Stimulated activated CD4-positive, alpha-beta T cell treated with anti-CD3 and anti-CD28 coated beads, Interleukin-12 subunit alpha, Interleukin-12 subunit beta, amount 100 ng/mL, for 24 hours (primary cell): Measurements from ENCODE around the gene MYH10.

Source experiments
- DNase-seq, 2 experiments: peaks; one replicate each; pipeline ENCODE4 v3.0.0-alpha.2; 2020; ENCODE audit warnings: low read depth in 2 of 2

MYH10 gene

DNA sequence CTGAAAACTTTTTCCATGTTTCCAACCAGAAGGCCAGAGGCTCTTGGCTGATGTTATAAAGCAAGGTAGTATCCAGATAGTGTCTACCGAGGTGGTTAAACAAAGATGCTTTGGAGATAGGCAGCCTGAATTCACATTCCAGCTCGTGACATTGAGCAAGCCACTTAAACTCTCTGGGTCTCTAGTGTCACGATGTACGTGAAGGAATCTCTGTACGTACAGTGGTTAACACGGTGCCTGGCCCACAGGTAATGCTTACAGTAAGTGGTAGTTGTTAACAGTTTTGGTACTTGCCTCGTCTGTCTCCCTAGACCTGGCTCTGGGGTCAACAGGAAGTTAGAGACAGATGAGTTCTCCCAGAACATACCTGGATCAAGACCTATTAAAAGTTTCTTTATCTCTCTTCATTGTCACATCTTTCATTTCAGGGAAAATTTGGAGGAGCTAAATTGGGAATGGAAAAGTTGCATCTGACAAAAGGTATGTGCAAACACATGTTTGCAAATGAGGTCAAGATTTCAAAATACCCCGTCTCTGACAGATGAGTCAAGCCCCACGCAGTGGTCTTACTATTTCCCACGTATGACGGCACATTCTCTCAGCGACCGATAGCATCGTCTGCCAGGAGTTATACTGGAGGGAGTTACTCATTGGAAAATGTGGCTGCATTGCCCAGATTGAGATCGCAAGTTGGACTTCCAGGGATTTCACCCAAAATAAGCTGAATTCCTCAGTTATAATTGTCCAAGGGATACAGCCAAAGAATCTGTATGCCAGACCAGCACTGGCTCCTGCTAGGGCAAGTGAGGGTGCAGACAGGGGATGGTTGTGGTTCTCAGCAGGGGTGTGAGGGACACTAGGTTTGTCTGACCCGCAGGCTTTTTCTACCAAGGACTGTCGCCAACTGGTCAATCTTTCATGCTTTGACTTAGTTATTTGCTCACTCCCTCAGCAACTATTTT lies 18.9 kb upstream of the MYH10 start:
- no peak for DNase-seq

DNA sequence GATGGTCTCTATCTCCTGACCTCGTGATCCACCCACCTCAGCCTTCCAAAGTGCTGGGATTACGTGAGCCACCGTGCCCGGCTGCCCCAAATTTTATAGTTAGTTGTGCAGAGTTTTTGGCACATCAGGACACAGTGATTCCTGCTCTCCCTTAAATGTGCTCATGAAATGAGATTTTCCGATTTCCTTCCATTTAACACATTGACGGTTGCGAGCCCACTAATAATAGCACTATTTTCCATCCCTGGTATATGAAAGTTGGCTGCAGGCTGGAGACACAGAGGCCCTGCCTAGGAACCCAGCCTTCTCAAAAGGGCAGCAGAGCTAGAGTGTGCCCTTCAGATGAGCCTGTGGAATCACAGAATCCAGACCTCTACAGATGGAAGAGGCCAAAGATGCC lies 17.4 kb upstream of the MYH10 start:
- DNase-seq: no peak

DNA sequence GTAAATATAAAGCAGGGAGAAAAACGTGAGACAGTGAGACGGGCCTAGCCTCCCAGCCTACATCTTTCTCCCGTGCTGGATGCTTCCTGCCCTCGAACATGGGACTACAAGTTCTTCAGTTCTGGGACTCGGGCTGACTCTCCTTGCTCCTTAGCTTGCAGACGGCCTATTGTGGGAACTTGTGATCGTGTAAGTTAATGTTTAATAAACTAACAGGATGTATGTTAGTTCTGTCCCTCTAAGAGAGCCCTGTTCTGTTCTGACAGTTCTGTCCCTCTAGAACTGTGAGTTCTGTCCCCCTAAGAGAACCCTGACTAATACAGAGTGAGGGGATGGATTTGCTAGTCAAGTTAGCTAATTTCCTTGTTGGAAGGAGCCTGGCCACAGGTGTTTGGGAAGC lies 16.7 kb upstream of the MYH10 start:
- DNase-seq: no peak

DNA sequence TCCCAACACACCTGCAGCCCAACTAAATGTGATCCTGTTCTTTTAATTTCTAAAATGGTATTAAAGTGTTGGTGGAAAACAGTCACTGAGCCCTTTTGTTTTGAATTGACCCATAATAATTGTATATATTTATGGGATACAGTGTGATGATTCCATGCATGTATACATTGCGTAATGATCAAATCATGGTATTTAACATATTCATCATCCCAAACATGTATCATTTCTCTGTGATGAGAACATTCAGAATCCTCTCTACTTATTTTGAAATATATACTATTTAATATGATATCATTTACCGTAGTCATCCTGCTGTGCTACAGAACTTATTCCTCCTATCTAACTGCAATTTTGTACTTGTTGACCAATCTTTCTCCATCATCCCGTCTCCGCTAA lies 14.0 kb upstream of the MYH10 start:
- DNase-seq: no peak

DNA sequence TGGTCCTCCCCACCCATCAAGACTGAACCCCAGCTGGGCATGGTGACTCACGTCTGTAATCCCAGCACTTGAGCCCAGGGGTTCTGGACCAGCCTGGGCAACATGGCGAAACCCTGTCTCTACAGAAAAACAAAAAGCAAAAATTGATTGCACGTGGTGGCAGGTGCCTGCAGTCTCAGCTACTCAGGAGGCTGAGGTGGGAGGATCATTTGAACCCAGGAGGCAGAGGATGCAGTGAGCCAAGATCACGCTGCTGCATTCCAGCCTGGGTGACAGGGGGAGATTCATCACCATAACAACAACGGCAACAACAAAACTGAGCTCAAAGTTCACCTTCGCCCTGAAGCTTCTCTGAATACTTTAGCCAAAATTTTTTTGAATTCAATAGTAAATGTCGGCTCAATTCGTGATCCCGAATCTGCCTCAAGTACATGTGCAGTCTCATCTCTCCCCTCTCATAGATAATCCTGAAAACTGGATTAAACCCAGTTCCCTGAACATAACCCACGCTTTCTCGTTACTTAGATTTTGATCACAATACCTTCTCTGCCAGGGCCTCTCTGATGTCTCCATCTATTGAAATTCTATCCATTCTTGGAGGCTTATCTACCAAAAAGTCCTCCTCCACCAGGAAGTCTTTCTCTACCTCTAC lies 13.5 kb upstream of the MYH10 start:
- no peak for DNase-seq

DNA sequence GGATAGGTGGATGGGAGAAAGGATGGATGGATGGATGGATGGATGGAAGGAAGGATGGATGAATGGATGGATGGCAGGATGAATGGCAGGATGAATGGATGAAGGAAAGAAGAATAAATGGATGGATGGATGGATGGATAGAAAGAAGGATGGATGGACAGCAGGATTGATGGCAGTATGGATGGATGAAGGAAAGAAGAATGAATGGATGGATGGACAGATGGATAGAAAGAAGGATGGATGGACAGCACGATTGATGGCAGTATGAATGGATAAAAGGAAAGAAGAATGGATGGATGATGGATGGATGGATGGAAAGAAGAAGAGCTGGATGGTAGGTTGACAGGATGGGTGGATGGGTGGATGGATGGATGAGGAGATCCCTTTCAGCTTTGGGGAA lies 9.2 kb upstream of the MYH10 start:
- no peak for DNase-seq

DNA sequence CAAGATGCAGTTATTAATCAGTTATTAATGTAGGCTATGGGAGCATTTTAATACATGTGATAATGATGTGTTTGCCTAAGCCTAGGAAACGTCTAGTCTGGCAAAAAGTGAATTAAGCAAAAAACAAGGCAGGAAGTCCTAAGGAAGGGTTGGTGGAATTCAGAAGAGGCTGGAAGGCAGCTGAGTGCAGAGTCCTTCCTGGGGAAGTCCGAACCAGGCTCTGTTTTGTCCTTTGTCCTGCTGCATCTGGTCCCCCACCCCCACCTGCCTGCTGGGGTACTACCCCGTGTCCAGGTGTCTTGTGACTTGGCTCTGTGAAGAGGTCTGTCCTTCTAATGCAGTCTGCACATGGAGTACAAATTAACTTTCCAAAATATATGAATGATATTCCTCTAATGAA lies 1.5 kb upstream of the MYH10 start:
- no peak for DNase-seq

DNA sequence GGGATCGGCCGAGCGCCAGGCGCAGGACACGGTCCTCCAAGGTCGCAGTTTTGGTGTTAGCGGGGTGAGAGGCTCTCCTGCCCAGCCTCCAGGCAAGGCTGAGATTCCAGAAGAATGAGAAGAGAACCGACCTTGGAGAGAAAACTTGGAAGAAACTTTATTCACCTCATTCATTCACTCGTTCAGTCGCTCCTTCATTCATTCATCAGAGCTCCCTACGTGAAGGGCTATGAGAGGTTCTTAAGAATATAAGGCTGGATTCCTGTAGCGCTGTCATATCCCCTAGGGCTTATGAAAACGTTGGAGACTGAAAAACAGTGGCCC lies 991 bp upstream of the MYH10 start:
- DNase-seq: no peak

DNA sequence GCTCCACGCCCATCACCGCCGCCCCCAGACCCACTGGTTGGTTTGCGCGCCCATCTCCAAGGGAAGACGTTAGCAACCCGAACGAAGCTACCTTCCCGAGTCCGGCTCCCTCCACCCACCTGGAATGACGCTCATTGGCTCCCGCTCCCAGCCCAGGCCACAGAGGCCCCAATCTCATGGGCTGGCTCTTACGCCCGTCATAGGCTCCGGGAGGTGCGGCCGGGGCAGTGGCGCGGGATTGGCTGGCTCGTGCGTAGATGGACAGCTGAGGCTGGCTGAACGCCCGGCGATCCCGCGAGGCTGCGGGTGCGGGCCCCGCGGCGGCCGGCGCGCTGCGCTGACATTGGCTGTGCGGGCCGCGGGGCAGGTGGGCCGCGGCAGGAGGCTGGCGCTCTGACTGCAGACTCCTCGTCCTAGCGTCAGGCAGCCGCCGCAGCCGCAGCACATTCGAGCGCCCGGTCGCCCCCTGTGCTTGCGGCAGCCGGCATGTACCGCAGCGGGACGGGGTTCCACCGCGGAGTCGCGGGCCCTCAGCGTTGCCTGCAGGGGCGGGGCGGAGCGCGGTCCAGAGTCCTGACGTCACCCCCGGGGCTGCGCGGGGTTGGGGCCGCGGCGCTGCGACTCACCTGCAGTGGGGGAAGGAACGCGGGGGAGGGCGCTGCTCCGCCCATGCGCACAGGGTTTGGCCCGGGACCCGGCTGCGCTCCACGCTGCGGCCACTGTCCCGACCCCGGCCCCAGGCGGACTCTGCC lies 453 bp upstream of the MYH10 start:
- DNase-seq: peak; percentile 82 to 92

DNA sequence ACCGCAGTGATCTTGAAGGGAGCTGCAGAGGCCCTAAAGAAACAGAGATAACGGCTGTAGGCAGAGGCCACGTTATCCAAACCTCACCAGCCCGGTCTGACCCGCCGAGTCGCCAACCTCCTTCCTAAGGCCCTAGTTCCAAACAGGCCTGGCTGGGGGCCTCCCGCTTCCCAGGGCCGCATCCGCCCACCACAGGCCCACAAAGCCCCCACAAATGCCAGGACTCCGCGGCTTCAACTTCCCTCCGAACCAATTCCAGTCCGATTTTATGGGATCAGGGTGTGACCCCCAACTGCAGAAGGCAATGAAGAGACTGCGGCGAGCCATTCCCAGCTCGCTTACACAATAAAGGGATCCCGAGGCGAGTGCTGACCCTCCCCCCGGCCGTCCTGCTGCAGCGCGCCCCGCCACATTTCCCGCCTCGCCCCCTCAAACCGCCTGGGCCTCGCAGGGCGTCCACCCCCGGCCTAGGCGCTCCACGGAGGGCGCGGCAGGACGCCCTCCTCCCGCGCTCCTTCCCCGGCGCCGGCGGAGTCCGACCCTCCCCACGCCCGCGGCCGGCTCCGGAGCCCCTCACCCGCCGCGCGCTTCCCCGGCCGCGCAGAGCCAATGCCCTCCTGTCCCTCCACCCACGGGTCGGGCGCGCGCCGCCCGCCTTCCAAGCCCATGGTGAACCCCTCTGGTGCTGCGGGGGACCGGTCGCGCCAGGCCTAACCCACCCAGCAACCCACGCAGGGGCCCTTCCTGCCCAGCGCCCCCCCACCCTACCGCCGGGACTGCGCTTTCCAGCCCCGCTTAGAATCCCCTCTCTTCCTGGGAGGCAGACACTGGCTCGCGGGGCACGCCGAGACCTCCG lies 926 bp downstream of the MYH10 start:
- peak in 1 of 2 experiments; percentile 3 for DNase-seq

DNA sequence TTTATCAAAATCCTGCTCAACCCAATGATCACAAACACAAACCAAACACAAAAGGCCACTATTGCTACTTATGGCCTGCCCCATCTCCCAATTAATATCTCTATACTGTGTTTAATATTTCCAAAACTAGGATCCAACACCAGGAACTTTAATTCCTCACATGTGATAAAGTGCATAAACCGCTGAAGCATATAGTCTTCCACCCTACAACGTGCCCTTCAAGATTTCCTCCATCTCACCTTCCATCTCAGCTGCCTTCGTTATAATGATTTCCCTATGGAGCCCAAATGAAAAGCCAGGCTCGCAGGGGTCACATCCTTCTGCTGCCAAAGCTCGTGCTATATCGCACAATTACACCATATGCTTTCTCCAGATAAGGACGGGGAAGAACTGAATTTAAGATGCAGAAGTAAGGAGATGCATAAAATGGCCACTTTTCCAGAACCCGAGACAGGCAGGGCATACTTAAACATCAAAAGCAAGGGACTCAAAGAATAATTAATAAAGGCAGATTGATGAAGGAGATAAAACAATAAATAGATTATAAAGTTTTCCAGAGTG lies 1.8 kb downstream of the MYH10 start:
- no peak for DNase-seq

DNA sequence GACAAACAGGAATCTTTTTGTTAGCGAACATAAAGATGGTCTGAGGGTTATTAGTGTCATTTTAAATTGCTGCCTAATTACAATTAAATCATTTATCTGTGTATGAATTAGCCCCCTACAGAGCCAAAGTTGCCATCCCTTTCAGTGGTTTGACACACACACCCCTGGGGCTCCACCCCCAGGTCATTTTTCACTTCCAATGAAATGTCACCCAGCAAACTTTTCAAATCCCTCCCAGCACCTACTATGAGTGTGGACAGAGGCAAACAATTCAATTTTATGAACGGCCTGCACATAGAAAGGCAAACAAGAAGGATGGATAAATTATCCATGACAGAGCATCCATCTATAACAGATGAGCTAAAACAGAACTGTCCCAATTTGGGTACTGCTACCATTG lies 2.4 kb downstream of the MYH10 start:
- DNase-seq: no peak

DNA sequence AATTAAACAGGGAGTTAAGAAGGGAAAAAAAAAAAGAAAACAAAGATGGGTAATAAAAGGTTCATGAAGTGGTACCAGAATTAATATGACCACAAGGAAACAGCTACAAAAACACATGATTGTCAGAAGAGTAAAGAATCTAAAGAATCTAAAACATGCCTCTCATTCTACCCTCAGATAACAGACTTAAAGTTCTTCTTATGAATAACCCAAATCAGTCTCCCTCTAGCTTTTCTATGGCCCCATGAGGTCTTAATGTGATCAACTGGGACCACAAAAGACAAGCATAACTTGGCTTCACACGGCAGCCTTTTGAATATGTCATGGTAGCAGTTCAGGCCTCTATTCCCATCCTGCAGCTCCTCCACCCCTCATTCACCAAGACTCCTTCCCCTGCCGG lies 6.9 kb downstream of the MYH10 start:
- DNase-seq: no peak

DNA sequence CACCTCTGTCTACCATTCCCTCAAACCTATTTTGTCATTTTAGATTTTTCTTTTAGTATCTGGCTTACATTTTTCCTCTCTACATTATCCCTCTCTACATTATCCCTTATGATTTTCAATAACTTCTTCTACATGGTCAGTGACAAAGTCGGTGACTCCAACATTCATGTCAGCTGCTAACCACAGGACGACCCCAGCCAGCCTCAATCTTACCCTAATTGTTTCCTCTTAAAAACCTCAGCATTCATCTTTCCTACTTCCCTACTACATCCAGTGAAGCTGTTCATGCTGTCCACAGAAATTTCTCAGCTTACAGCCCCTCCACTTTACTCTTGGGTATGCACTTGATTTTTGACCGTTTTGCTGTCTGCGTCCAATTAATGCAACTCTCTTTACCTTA lies 8.3 kb downstream of the MYH10 start:
- DNase-seq: no peak

DNA sequence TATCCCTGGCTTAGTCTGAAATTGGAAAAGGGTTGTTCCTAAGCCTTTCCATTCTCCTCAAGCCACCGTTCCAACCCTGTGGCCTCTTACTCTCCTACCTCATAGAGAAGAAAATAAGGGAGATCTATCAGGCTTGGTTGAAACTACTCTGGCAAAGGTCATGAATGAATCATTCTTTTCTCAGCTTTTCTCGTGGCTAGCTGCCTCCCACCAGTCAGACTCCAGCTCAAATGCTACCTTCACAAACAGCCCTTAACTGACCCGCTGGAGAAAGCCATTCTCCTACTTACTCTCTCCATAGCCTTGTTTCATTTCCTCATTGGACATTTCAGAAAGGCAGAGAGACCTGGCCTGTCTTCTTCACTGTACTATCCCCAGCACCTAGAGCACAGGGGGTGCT lies 8.9 kb downstream of the MYH10 start:
- DNase-seq: no peak

DNA sequence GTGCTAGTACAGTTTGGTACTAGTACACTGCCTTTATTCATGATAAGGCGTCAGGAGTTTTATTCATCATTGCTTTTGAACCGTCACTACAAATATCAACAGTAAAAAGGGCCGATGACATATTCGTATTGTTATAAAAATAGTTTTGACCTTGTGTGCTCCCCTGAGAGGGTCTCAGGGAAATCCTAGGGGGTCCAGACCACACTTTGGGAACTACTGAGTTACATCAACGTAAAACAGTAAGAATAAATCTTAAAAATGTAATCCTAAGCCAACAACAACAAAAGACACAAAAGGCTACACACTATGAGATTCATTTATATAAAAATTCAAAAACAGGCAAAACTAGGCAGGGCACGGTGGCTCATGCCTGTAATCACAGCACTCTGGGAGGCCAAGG lies 11.2 kb downstream of the MYH10 start:
- DNase-seq: no peak

DNA sequence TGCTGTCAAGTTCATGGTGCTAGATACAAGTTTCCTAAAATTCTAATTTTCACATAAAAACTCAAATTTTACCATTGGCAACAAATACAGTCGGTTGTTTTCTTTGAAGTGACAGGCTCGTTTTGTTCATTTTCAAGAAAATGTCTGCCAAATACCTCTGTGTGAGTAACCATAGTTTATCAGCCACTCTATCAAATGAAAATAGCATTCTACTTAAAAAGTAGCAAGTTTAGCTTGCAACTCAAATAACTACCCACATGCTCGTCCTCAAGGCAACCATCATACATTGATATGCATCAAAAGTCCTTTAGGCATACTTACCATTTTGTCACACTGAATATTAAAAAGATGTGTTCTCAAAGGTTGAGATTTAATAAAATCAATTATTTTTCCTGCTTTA lies 11.7 kb downstream of the MYH10 start:
- DNase-seq: no peak

DNA sequence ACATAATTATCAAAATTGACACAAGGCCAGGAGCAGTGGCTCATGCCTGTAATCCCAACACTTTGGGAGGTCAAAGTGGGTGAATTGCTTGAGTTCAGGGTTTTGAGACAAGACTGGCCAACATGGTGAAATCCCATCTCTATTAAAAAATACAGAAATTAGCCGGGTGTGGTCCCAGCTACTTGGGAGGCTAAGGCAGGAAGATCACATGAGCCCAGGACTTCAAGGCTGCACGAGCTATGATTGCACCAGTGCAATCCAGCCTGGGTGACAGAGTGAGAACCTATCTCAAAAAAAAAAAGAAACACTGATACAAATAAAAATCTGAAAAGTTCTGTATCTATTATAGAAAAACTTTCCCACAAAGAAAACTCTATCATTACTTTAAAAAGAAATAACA lies 15.5 kb downstream of the MYH10 start:
- no peak for DNase-seq

DNA sequence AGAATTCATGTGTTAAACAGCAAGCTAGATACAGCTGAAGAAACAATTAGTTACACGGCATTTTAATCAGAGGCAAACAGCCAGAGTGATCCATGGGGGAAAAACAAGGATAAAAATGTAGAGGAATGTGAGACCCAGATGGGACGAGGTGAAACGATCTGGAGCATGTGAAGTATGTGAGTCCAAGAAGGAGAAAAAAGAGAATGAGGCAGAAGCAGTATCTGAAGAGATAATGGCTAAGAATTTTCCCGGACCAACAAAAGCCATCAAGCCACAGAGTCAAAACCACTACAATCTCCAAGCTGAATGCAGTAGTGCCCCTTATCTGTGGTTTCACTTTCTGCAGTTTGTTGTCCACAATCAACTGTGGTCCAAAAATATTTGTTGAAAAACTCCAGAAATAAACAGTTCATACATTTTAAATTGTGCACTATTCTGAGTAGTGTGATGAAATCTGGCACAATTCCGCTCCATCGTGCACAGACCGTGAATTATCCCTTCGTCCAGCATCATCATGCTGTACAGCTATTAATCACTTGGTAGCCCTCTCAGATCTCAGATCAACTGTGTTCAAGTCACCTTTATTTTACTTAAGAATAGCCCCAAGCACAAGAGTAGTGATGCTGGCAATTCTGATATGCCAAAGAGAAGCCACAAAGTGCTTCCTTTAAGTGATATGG lies 18.8 kb downstream of the MYH10 start:
- DNase-seq: no peak

DNA sequence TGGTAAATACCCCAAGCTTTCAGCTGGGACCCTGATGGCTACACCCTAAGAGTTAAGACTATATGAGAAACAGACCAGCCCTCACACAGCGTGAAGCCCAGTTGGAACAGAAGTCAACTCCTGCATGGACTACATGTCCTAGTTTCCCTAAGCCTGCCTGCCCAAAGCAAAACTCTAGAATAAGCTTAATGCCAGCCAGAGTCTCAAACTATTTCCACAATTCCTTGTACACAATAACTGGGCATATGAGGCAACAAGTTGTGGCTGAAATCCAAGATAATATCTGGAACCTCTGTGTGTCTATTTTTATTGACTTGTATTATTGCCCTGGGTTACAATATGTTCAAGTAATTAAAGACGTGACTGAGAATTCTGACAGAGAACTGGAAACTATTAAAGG lies 19.4 kb downstream of the MYH10 start:
- no peak for DNase-seq

DNA sequence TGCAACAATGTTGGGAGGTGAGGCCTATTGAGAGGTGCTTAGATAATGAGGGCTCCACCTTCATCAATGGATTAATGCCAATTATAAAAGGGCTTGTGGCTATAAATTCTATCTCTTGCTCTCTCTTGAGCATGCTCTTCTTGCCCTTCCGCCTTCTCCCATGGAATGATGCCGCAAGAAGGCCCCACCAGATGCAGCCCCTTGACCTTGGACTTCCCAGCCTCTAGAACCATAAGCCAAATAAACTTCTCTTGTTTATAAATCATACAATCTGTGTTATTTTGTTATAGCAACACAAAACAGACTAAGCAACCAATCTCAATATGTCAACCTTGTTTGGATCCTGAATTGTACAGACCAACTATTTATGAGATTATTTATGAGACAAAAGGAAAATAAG lies 20.0 kb downstream of the MYH10 start:
- no peak for DNase-seq
